Chondrocyte (in vitro differentiated cells): ENCODE results near the gene CTSZ. TPM values are rescaled to one million over a fixed set of nuclear protein-coding genes. Genes with fewer than 3 reads are reported as not detected.
"Not testable (repeated sequence)": the region's sequence is repeated elsewhere in the genome, so short reads cannot be mapped to it uniquely, and the experiment has no call there.

ENCODE experiments used
- DNase-seq: peaks from one replicate; pipeline ENCODE4 v3.0.0; 2021; ENCODE audit warnings: mixed read lengths, low spot score
- H3K27ac Mint-ChIP-seq: one replicate; pipeline ENCODE4 v1.8.0; 2021; ENCODE audit warnings: mild to moderate bottlenecking, moderate library complexity, mixed read lengths; ENCODE audit not compliant: unreplicated experiment
- H3K27me3 Mint-ChIP-seq: 2 replicates; pipeline ENCODE4 v1.8.0; 2021; ENCODE audit warnings: low read depth, mixed read lengths
- H3K36me3 Mint-ChIP-seq: 2 replicates; pipeline ENCODE4 v1.8.0; 2021; ENCODE audit warnings: low read depth, mixed read lengths
- H3K4me1 Mint-ChIP-seq: 2 replicates; pipeline ENCODE4 v1.8.0; 2021; ENCODE audit warnings: low read depth, mild to moderate bottlenecking, mixed read lengths
- H3K4me3 Mint-ChIP-seq: one replicate; pipeline ENCODE4 v1.8.0; 2021; ENCODE audit warnings: mild to moderate bottlenecking, moderate library complexity, mixed read lengths; ENCODE audit not compliant: unreplicated experiment
- H3K9me3 Mint-ChIP-seq: 2 replicates; pipeline ENCODE4 v1.8.0; 2021; ENCODE audit warnings: low read depth, mixed read lengths
- CTCF ChIP-seq: fragments of 200-600 bp; sonication (generic); IDR thresholded peaks from 2 replicates; pipeline ENCODE4 v1.5.0; 2021; ENCODE audit warnings: antibody characterized with exemption, mild to moderate bottlenecking, moderate library complexity
- total RNA-seq: library from RNA; stranded (reverse); gene quantifications from 3 replicates; pipeline ENCODE4 v1.2.1, GENCODE V29; 2021

The CTSZ gene
- total RNA-seq, 1 donor from 2014 or later, result 99.4 TPM

GRCh38 chr20:59042796-59043631 is 36.0 kb upstream of the CTSZ start:
- Mint-ChIP-seq H3K9me3 (no peaks in the 10 kb centered on the region), H3K27me3 (no peaks in the 10 kb centered on the region), H3K4me1 (peaks cover 41% of the 10 kb centered on the region), H3K4me3 (peak overlapping the region; percentile 84), H3K27ac (peak overlapping the region; percentile 75), H3K36me3 (peaks cover 5% of the 10 kb centered on the region)
- no peak for TF ChIP-seq CTCF
- peak; percentile 95 for DNase-seq

- peaks cover 38% of the 10 kb centered on the region for H3K4me1 Mint-ChIP-seq
- peaks cover 7% of the 10 kb centered on the region for H3K36me3 Mint-ChIP-seq
- H3K9me3 Mint-ChIP-seq, result no peaks in the 10 kb centered on the region
- H3K27me3 Mint-ChIP-seq, result no peaks in the 10 kb centered on the region
- DNase-seq, result no peak
- H3K27ac Mint-ChIP-seq, result peak within 1 kb of the TSS; percentile 75
- TF ChIP-seq CTCF, result peak; percentile 33
- H3K4me3 Mint-ChIP-seq, result peak within 1 kb of the TSS; percentile 84
Measured at GRCh38 chr20:59042151-59042795, 35.2 kb upstream of the CTSZ start, which contains the start of gene PRELID3B. Gene PRELID3B (minus strand): TSS chr20:59042786. CDS start chr20:59042730, 56 bp downstream.

GRCh38 chr20:59041487-59041886 is 34.4 kb upstream of the CTSZ start:
- DNase-seq, H3K27ac Mint-ChIP-seq: not testable (repeated sequence)

DNA sequence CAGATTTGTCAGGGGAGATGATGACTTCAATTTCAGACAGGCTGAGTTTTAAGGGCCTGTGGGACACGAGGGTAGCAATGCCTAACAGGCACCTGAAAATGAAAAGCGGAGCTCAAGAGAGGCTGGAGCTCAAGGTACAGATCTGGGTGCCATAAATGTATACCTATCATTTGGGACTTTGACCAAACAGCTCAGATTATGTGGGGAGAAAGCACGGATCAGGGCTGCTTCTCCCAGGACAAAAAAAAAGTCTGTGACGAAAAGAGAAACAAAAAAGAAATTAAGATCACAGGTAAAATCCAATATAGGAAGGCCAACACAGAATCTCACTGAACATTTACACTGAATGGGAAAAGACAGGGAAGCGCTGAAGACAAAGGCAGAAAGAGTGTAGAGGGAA is 33.6 kb upstream of the CTSZ start:
- Mint-ChIP-seq H3K4me3 (peak overlapping the region; percentile 84), H3K27ac (peak overlapping the region; percentile 30), H3K9me3 (no peaks in the 10 kb centered on the region), H3K4me1 (peaks cover 38% of the 10 kb centered on the region), H3K27me3 (no peaks in the 10 kb centered on the region), H3K36me3 (peaks cover 18% of the 10 kb centered on the region)
- DNase-seq, result no peak
- no peak for TF ChIP-seq CTCF

More at GRCh38 chr20:59041487-59041886, 34.4 kb upstream of the CTSZ start:
- H3K27me3 Mint-ChIP-seq, H3K9me3 Mint-ChIP-seq: not testable (repeated sequence)
- Mint-ChIP-seq H3K4me1 (peaks cover 38% of the 10 kb centered on the region), H3K4me3 (peak overlapping the region; percentile 84), H3K36me3 (peaks cover 15% of the 10 kb centered on the region)

GRCh38 chr20:59039233-59039632 is 32.2 kb upstream of the CTSZ start:
- Mint-ChIP-seq H3K36me3 (peaks cover 22% of the 10 kb centered on the region), H3K9me3 (no peaks in the 10 kb centered on the region), H3K4me1 (peaks cover 38% of the 10 kb centered on the region), H3K4me3 (no peak overlapping the region), H3K27ac (peak overlapping the region; percentile 67), H3K27me3 (no peaks in the 10 kb centered on the region)
- no peak for DNase-seq
- no peak for TF ChIP-seq CTCF
